ENCODE measurements around the gene DPYD. TPM values are rescaled to one million over a fixed set of nuclear protein-coding genes. Genes with fewer than 3 reads are reported as not detected.

The DPYD gene
- total RNA-seq, 4 donors from 2014 or later, result 35.7 to 65.4 (median 43.7) TPM

DNA sequence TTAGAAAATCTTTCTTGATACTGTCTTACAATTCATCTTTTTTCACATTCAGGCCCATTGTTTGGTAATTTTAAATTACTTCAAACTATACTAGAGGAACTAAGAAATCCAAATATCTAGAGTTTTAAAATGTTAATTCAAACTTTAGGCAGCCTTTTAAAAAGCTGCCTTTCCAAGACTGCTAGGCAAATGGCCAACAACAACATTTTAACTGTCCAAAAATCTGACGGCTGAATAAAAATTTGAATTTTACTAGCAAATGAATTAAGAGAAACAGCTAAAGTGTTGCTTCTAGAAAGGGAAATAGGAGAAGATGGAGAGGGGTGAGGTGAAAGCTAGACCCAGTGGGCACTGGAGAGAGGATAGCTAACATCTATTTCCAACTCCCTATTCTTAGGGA, 17.2 kb downstream of the DPYD start:
- Histone ChIP-seq H3K4me3 (no peak overlapping the region), H3K9me3 (peaks cover 0 to under 1% (median 0%) of the 10 kb centered on the region in 4 donors)
- 13 to 22% methylated on average over 1 of the region's 1 CpG for WGBS, 2 donors

DNA sequence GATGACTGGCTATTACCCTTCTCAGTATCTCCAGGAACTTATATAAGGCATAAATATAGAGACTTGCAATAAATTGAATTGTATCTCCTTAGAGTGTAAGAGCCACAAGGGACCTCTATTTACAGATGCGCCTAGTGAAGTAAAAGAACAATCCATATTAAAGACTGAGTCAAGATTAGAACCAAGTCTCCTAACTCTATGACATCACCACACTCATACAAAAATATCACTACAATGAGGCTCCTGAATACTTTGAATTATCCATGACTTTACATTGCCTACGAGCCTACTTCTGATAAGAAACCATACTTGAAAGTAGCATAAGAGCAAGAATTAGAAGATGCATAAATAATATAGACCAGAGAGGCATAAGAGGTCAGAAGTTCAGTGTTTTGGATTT, 18.8 kb downstream of the DPYD start:
- Histone ChIP-seq H3K27ac (no peak overlapping the region), H3K4me3 (no peak overlapping the region), H3K4me1 (peaks cover 0 to 63% (median 12%) of the 10 kb centered on the region in 4 donors), H3K9me3 (peaks cover 0 to 9% (median 0%) of the 10 kb centered on the region in 4 donors), H3K36me3 (peaks cover 0 to 5% (median 0%) of the 10 kb centered on the region in 3 donors), H3K27me3 (no peaks in the 10 kb centered on the region)
- DNase-seq (ENCODE audit: low spot score in 2 of 2), result no peak
- 88 to 94% methylated on average over 2 of the region's 2 CpGs for WGBS, 2 donors
- TF ChIP-seq POLR2A (IDR thresholded peaks at IDR 0.05) (no peak), EP300 (IDR thresholded peaks at IDR 0.05) (no peak)
- TF ChIP-seq, protein P1, sequence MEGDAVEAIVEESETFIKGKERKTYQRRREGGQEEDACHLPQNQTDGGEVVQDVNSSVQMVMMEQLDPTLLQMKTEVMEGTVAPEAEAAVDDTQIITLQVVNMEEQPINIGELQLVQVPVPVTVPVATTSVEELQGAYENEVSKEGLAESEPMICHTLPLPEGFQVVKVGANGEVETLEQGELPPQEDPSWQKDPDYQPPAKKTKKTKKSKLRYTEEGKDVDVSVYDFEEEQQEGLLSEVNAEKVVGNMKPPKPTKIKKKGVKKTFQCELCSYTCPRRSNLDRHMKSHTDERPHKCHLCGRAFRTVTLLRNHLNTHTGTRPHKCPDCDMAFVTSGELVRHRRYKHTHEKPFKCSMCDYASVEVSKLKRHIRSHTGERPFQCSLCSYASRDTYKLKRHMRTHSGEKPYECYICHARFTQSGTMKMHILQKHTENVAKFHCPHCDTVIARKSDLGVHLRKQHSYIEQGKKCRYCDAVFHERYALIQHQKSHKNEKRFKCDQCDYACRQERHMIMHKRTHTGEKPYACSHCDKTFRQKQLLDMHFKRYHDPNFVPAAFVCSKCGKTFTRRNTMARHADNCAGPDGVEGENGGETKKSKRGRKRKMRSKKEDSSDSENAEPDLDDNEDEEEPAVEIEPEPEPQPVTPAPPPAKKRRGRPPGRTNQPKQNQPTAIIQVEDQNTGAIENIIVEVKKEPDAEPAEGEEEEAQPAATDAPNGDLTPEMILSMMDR (IDR thresholded peaks at IDR 0.05), result no peak

More for the DNA sequence above, 17.2 kb downstream of the DPYD start:
- Histone ChIP-seq H3K4me1 (peaks cover 0 to 74% (median 15%) of the 10 kb centered on the region in 4 donors), H3K36me3 (peaks cover 0 to 3% (median 0%) of the 10 kb centered on the region in 3 donors), H3K27ac (peak overlapping the region in 2 of 4 donors; percentile 13 to 67), H3K27me3 (no peaks in the 10 kb centered on the region)
- no peak for DNase-seq (ENCODE audit: low spot score in 2 of 2)
- no peak for TF ChIP-seq POLR2A (IDR thresholded peaks at IDR 0.05)
- TF ChIP-seq EP300 (IDR thresholded peaks at IDR 0.05), result no peak
- TF ChIP-seq, protein P1 (IDR thresholded peaks at IDR 0.05), result no peak

DNA sequence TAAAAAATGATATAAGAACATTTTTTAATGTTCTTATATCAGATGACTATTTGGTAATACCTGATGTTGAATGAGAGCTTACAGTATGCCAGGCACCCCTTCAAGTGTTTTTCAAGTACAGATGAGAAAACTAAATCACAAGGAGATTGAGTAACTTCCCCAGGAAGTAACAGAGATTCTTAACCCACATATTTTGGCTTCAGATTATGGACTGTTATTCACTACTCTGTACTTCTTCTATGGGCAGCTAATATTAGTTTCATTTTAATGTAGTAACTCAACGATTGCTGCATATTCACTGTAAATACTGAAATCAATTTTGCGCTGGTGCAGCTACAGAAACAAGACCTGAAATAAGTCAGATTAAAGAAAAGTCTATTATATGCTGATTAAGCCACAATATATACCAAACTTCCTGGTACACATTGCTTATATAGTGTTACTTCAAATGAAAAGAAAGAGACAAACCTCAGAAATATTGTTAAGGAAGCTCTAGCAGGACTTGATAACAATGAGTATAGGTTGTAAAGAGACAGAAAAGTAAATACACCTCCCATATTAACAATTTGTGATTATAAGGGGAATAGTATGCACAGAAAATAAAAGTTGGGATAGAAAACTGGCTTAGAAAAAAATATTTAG, 19.7 kb downstream of the DPYD start:
- H3K27me3 ChIP-seq, result no peaks in the 10 kb centered on the region
- DNase-seq (ENCODE audit: low spot score in 2 of 2), result no peak
- peak overlapping the region in 1 of 4 donors; percentile 34 for H3K27ac ChIP-seq
- peaks cover 0 to 5% (median 0%) of the 10 kb centered on the region in 3 donors for H3K36me3 ChIP-seq
- peaks cover 0 to 54% (median 9%) of the 10 kb centered on the region in 4 donors for H3K4me1 ChIP-seq
- H3K9me3 ChIP-seq, result peaks cover 0 to 9% (median 0%) of the 10 kb centered on the region in 4 donors
- 65 to 70% methylated on average over 2 of the region's 2 CpGs for WGBS, 2 donors
- H3K4me3 ChIP-seq, result peak overlapping the region in 1 of 4 donors; percentile 12
- TF ChIP-seq EP300 (IDR thresholded peaks at IDR 0.05) (peak in 1 of 2 donors; percentile 45), POLR2A (IDR thresholded peaks at IDR 0.05) (no peak)
- TF ChIP-seq, protein P1 (IDR thresholded peaks at IDR 0.05), result no peak

DNA sequence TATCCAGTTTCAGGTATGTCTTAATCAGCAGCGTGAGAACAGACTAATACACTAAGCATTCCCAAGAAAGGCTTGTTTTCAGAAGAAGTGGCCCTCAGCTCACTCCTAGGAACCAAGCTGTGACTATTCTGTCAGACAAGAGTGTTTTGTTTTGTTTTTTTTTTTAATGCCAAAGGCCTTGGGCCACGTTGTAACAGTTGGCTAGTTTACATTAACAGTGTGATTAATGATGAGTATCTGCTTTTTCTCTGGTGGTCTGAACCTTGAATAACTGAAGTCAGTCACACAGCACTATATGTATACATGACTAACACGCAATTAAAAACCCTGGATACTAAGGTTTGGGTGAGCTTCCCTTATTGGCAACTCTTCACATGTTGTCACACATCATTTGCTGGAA, 21.9 kb downstream of the DPYD start:
- H3K36me3 ChIP-seq, result peaks cover 0 to 5% (median 0%) of the 10 kb centered on the region in 3 donors
- H3K27me3 ChIP-seq, result no peaks in the 10 kb centered on the region
- peaks cover 0 to 9% (median 0%) of the 10 kb centered on the region in 4 donors for H3K9me3 ChIP-seq
- no peak overlapping the region for H3K4me3 ChIP-seq
- H3K4me1 ChIP-seq, result peaks cover 0 to 32% (median 4%) of the 10 kb centered on the region in 4 donors
- 65 to 72% methylated on average over 3 of the region's 3 CpGs for WGBS, 2 donors
- TF ChIP-seq, protein P1 (IDR thresholded peaks at IDR 0.05), result no peak
- TF ChIP-seq POLR2A (IDR thresholded peaks at IDR 0.05) (no peak), EP300 (IDR thresholded peaks at IDR 0.05) (no peak)
- DNase-seq (ENCODE audit: low spot score in 2 of 2), result no peak
- no peak overlapping the region for H3K27ac ChIP-seq

DNA sequence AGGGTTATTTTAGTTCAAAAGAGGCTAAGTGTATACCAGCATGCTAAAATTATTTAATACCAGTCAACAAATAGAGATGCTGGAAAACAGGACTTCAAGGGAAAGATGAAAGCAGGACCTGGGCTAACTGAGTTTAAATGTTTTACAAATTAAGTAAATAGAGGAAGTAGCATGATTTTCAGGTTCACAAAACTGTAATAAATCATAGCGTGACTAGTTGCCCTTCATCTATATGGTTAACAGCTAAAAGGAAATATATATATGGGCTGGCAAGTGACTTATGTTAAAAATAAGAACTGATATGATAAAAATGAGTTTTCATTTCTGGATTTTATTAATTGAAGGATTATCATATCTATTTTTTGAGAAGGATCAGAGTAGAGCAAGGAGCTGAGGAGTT, 25.6 kb downstream of the DPYD start:
- Histone ChIP-seq H3K4me1 (no peaks in the 10 kb centered on the region), H3K36me3 (peaks cover 0 to 5% (median 0%) of the 10 kb centered on the region in 3 donors), H3K9me3 (peaks cover 0 to 9% (median 0%) of the 10 kb centered on the region in 4 donors), H3K4me3 (no peak overlapping the region), H3K27me3 (no peaks in the 10 kb centered on the region), H3K27ac (no peak overlapping the region)
- TF ChIP-seq POLR2A (IDR thresholded peaks at IDR 0.05) (no peak), EP300 (IDR thresholded peaks at IDR 0.05) (no peak)
- TF ChIP-seq, protein P1 (IDR thresholded peaks at IDR 0.05), result no peak
- no peak for DNase-seq (ENCODE audit: low spot score in 2 of 2)
- 88 to 96% methylated on average over 1 of the region's 1 CpG for WGBS, 2 donors

Data from tibial nerve (tissue), 4 donors.